H9 (cell line): Measurements from ENCODE around the gene SHC4. TPM values are rescaled to one million over a fixed set of nuclear protein-coding genes. Genes with fewer than 3 reads are reported as not detected.

ENCODE experiments used
- DNase-seq: peaks from one replicate; pipeline ENCODE4 v3.0.0-alpha.2; 2017
- H2AFZ ChIP-seq: one replicate; pipeline ENCODE4 v1.6.1; 2013; ENCODE audit warnings: mild to moderate bottlenecking, low read length, control low read depth, moderate library complexity
- H2AK5ac ChIP-seq: 2 replicates; pipeline ENCODE4 v1.6.1; 2013; ENCODE audit warnings: low read length, control low read depth, mixed read lengths; ENCODE audit not compliant: insufficient read length
- H2BK120ac ChIP-seq: one replicate; pipeline ENCODE4 v1.6.1; 2013; ENCODE audit warnings: low read depth, mild to moderate bottlenecking, low read length, control low read depth, inconsistent platforms; ENCODE audit not compliant: poor library complexity, severe bottlenecking
- H2BK12ac ChIP-seq: 2 replicates; pipeline ENCODE4 v1.6.1; 2013; ENCODE audit warnings: low read length, control low read depth, mixed read lengths, low read depth; ENCODE audit not compliant: insufficient read length
- H2BK15ac ChIP-seq: 2 replicates; pipeline ENCODE4 v1.6.1; 2013; ENCODE audit warnings: low read depth, low read length, control low read depth
- H2BK20ac ChIP-seq: one replicate; pipeline ENCODE4 v1.6.1; 2013; ENCODE audit warnings: low read depth, mild to moderate bottlenecking, low read length, control low read depth, inconsistent platforms; ENCODE audit not compliant: poor library complexity, severe bottlenecking
- H2BK5ac ChIP-seq: 2 replicates; pipeline ENCODE4 v1.6.1; 2013; ENCODE audit warnings: low read length, control low read depth, mixed read lengths; ENCODE audit not compliant: insufficient read length
- H3K14ac ChIP-seq: 2 replicates; pipeline ENCODE4 v1.6.1; 2013; ENCODE audit warnings: low read length, control low read depth; ENCODE audit not compliant: insufficient read depth
- H3K18ac ChIP-seq: 2 replicates; pipeline ENCODE4 v1.6.1; 2013; ENCODE audit warnings: low read depth, mild to moderate bottlenecking, mixed read lengths, low read length, control low read depth; ENCODE audit not compliant: insufficient read length
- H3K23ac ChIP-seq: 2 replicates; pipeline ENCODE4 v1.6.1; 2013; ENCODE audit warnings: low read length, control low read depth, mixed read lengths, low read depth; ENCODE audit not compliant: insufficient read length
- H3K23me2 ChIP-seq: 2 replicates; pipeline ENCODE4 v1.6.1; 2013; ENCODE audit warnings: low read depth, mild to moderate bottlenecking, mixed read lengths, low read length, control low read depth; ENCODE audit not compliant: insufficient read length, poor library complexity, severe bottlenecking
- H3K27ac ChIP-seq: 2 replicates; pipeline ENCODE4 v1.5.1; 2013; ENCODE audit warnings: low read length, control low read depth, mixed read lengths, low read depth; ENCODE audit not compliant: insufficient read length
- H3K27me3 ChIP-seq: 2 replicates; pipeline ENCODE4 v1.6.1; 2013; ENCODE audit warnings: low read length, control low read depth, inconsistent platforms; ENCODE audit not compliant: insufficient read depth
- H3K4ac ChIP-seq: 2 replicates; pipeline ENCODE4 v1.6.1; 2013; ENCODE audit warnings: low read depth, mild to moderate bottlenecking, control low read depth, inconsistent platforms, low read length, moderate library complexity
- H3K4me1 ChIP-seq: 2 replicates; pipeline ENCODE4 v1.6.1; 2013; ENCODE audit warnings: low read length, control low read depth, inconsistent platforms; ENCODE audit not compliant: insufficient read depth
- H3K4me2 ChIP-seq: 2 replicates; pipeline ENCODE4 v1.6.1; 2013; ENCODE audit warnings: low read length, control low read depth, mixed read lengths; ENCODE audit not compliant: insufficient read length, insufficient read depth
- H3K56ac ChIP-seq: 2 replicates; pipeline ENCODE4 v1.6.1; 2013; ENCODE audit warnings: low read depth, mild to moderate bottlenecking, mixed read lengths, low read length, control low read depth; ENCODE audit not compliant: insufficient read length
- H3K79me1 ChIP-seq: 2 replicates; pipeline ENCODE4 v1.6.1; 2013; ENCODE audit warnings: low read depth, mild to moderate bottlenecking, moderate library complexity, low read length, control low read depth, inconsistent platforms; ENCODE audit not compliant: insufficient read depth, poor library complexity, severe bottlenecking
- H3K79me2 ChIP-seq: 2 replicates; pipeline ENCODE4 v1.6.1; 2013; ENCODE audit warnings: low read length, control low read depth, inconsistent platforms; ENCODE audit not compliant: insufficient read depth
- H3K9ac ChIP-seq: 2 replicates; pipeline ENCODE4 v1.6.1; 2013; ENCODE audit warnings: low read length, control low read depth, mixed read lengths; ENCODE audit not compliant: insufficient read length; ENCODE audit errors: extremely low read depth
- H3K9me3 ChIP-seq: one replicate; pipeline ENCODE4 v1.6.1; 2013; ENCODE audit warnings: low read depth, low read length, inconsistent platforms; ENCODE audit not compliant: control insufficient read depth
- H3T11ph ChIP-seq: one replicate; pipeline ENCODE4 v1.6.1; 2013; ENCODE audit warnings: mild to moderate bottlenecking, low read length, control low read depth, inconsistent platforms
- H4K20me1 ChIP-seq: one replicate; pipeline ENCODE4 v1.6.1; 2013; ENCODE audit not compliant: control insufficient read depth, insufficient read length, insufficient read depth
- H4K5ac ChIP-seq: 2 replicates; pipeline ENCODE4 v1.6.1; 2013; ENCODE audit warnings: low read depth, mild to moderate bottlenecking, mixed read lengths, low read length, control low read depth; ENCODE audit not compliant: insufficient read length
- H4K8ac ChIP-seq: replicated peaks from 2 replicates; pipeline ENCODE4 v1.6.1; 2013; ENCODE audit warnings: low read length, control low read depth, mixed read lengths, low read depth; ENCODE audit not compliant: insufficient read length
- H4K91ac ChIP-seq: 2 replicates; pipeline ENCODE4 v1.6.1; 2013; ENCODE audit warnings: low read depth, mild to moderate bottlenecking, moderate library complexity, mixed read lengths, low read length, control low read depth; ENCODE audit not compliant: insufficient read length
- H3K27ac Mint-ChIP-seq, 3 experiments: 2 replicates in 2 of 3; 3 replicates in 1 of 3; pipeline ENCODE4 v1.8.0; 2020 to 2021; ENCODE audit warnings: mixed read lengths in 3 of 3, mild to moderate bottlenecking in 1 of 3, moderate library complexity in 1 of 3
- H3K27me3 Mint-ChIP-seq: 2 replicates; pipeline ENCODE4 v1.8.0; 2021; ENCODE audit warnings: low read depth, mild to moderate bottlenecking, moderate library complexity, mixed read lengths
- H3K36me3 Mint-ChIP-seq, 3 experiments: 2 replicates in 2 of 3; 3 replicates in 1 of 3; pipeline ENCODE4 v1.8.0; 2020 to 2021; ENCODE audit warnings: low read depth in 3 of 3, mixed read lengths in 3 of 3; ENCODE audit not compliant: insufficient read depth in 1 of 3
- H3K4me1 Mint-ChIP-seq, 2 experiments: 2 replicates each; pipeline ENCODE4 v1.8.0; 2020; ENCODE audit warnings: mixed read lengths in 2 of 2
- H3K4me3 Mint-ChIP-seq, 2 experiments: 2 replicates in 1 of 2; 3 replicates in 1 of 2; pipeline ENCODE4 v1.8.0; 2020 to 2021; ENCODE audit warnings: mild to moderate bottlenecking in 2 of 2, mixed read lengths in 2 of 2, moderate library complexity in 1 of 2
- H3K9me3 Mint-ChIP-seq, 2 experiments: 2 replicates in 1 of 2; 3 replicates in 1 of 2; pipeline ENCODE4 v1.8.0; 2020; ENCODE audit warnings: mild to moderate bottlenecking in 2 of 2, mixed read lengths in 2 of 2, moderate library complexity in 1 of 2
- WGBS: extraction: QIAGEN DNeasy Blood & Tissue Kit; methylation state at CpG from one replicate; pipeline ENCODE4 v1.1.7; 2013; ENCODE audit warnings: missing lambda C conversion rate, low lambda C conversion rate, mixed read lengths; ENCODE audit not compliant: insufficient read length; ENCODE audit errors: extremely low coverage; 5-methylcytosine and 5-hydroxymethylcytosine counted together
- total RNA-seq: library from RNA; stranded (reverse); gene quantifications from 2 replicates; pipeline ENCODE4 v1.2.1, GENCODE V29; 2021
- TF ChIP-seq, protein P1 (sequence below): fragments of 200-600 bp; sonication (generic); conservative IDR thresholded peaks from 3 replicates; pipeline ENCODE4 v1.8.0; 2021; ENCODE audit warnings: antibody characterized with exemption, mild to moderate bottlenecking

The SHC4 gene
- total RNA-seq, 1 experiment from 2014 or later = 0.26 TPM

DNA sequence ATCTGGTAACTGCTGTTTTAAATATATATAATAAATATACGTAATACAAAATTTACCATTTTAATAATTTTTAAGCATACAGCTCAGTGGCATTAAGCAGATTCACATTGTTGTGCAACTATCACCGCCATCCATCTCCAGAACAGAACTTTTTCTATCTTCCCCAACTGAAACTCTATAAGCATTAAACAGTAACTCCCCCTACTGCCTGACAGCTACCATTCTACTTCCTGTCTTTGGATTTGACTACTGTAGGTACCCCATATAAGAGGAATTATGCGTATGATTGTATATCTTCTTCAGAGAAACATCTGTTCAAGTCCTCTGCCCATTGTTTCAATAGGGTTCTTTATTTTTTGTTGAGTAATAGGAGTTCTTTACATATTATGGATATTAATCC, 49.0 kb downstream of the SHC4 start:
- no CpG with 5 or more reads among the region's 3 CpGs for WGBS
- H2AK5ac ChIP-seq = no peak overlapping the region
- no peaks in the 10 kb centered on the region for H3K23me2 ChIP-seq
- no peaks in the 10 kb centered on the region for H3K27me3 ChIP-seq
- no peaks in the 10 kb centered on the region for H3K79me2 ChIP-seq
- H2BK120ac ChIP-seq = no peak overlapping the region
- no peak overlapping the region for H3K9ac ChIP-seq
- H4K8ac ChIP-seq = no peak overlapping the region
- H2BK15ac ChIP-seq = no peak overlapping the region
- no peaks in the 10 kb centered on the region for H3K9me3 ChIP-seq
- H3K23ac ChIP-seq = no peak overlapping the region
- H2BK12ac ChIP-seq = no peak overlapping the region
- no peak overlapping the region for H2AFZ ChIP-seq
- H3K4me2 ChIP-seq = no peak overlapping the region
- H3K36me3 Mint-ChIP-seq = no peaks in the 10 kb centered on the region
- no peak overlapping the region for H3K18ac ChIP-seq
- H3K27ac ChIP-seq = no peak overlapping the region
- H2BK20ac ChIP-seq = no peak overlapping the region
- H3K4me1 ChIP-seq = no peaks in the 10 kb centered on the region
- TF ChIP-seq, protein P1, sequence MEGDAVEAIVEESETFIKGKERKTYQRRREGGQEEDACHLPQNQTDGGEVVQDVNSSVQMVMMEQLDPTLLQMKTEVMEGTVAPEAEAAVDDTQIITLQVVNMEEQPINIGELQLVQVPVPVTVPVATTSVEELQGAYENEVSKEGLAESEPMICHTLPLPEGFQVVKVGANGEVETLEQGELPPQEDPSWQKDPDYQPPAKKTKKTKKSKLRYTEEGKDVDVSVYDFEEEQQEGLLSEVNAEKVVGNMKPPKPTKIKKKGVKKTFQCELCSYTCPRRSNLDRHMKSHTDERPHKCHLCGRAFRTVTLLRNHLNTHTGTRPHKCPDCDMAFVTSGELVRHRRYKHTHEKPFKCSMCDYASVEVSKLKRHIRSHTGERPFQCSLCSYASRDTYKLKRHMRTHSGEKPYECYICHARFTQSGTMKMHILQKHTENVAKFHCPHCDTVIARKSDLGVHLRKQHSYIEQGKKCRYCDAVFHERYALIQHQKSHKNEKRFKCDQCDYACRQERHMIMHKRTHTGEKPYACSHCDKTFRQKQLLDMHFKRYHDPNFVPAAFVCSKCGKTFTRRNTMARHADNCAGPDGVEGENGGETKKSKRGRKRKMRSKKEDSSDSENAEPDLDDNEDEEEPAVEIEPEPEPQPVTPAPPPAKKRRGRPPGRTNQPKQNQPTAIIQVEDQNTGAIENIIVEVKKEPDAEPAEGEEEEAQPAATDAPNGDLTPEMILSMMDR = peak; percentile 29; the same call in 2 of the 3 replicates
- H4K20me1 ChIP-seq = no peaks in the 10 kb centered on the region
- H3K4me1 Mint-ChIP-seq = peaks cover 0 to 7% of the 10 kb centered on the region in 2 experiments; a peak in 1 of 4 replicates
- H3K4ac ChIP-seq = no peak overlapping the region
- H4K5ac ChIP-seq = no peak overlapping the region
- H4K91ac ChIP-seq = no peak overlapping the region
- DNase-seq = no peak
- no peak overlapping the region for H3T11ph ChIP-seq
- no peak overlapping the region for H3K14ac ChIP-seq
- no peaks in the 10 kb centered on the region for H3K79me1 ChIP-seq
- no peak overlapping the region for H3K56ac ChIP-seq
- H3K4me3 Mint-ChIP-seq = no peak overlapping the region
- H3K9me3 Mint-ChIP-seq = no peaks in the 10 kb centered on the region
- no peak overlapping the region for H3K27ac Mint-ChIP-seq
- no peaks in the 10 kb centered on the region for H3K27me3 Mint-ChIP-seq
- no peak overlapping the region for H2BK5ac ChIP-seq
